ENCODE measurements around the gene WNT2. TPM values are rescaled to one million over a fixed set of nuclear protein-coding genes. Genes with fewer than 3 reads are reported as not detected.

Gene WNT2
- polyA plus RNA-seq, 1 experiment: 24.4 TPM

- H3K27ac ChIP-seq (ENCODE audit: low read depth, low read length): peak overlapping the region; percentile 87
- H3K4me3 ChIP-seq (ENCODE audit: low read depth, low read length): no peak overlapping the region; the same call in 1 of the 2 replicates
- H3K9me3 ChIP-seq (ENCODE audit: control insufficient read depth, insufficient read depth, low read length): no peaks in the 10 kb centered on the region
- TF ChIP-seq, protein P1, sequence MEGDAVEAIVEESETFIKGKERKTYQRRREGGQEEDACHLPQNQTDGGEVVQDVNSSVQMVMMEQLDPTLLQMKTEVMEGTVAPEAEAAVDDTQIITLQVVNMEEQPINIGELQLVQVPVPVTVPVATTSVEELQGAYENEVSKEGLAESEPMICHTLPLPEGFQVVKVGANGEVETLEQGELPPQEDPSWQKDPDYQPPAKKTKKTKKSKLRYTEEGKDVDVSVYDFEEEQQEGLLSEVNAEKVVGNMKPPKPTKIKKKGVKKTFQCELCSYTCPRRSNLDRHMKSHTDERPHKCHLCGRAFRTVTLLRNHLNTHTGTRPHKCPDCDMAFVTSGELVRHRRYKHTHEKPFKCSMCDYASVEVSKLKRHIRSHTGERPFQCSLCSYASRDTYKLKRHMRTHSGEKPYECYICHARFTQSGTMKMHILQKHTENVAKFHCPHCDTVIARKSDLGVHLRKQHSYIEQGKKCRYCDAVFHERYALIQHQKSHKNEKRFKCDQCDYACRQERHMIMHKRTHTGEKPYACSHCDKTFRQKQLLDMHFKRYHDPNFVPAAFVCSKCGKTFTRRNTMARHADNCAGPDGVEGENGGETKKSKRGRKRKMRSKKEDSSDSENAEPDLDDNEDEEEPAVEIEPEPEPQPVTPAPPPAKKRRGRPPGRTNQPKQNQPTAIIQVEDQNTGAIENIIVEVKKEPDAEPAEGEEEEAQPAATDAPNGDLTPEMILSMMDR (IDR thresholded peaks at IDR 0.05; ENCODE audit: low read depth, low read length): no peak
- ChIA-PET CTCF (no interaction called here), POLR2A (interaction anchor here (1.1 kb wide), 1 partner anchor 38 kb away, joined by 3 read pairs; no protein-coding TSS in a partner anchor)
- DNase-seq (ENCODE audit: low read depth, low spot score): peak; percentile 81
- H3K27me3 ChIP-seq (ENCODE audit: control insufficient read depth, insufficient read depth, low read length): no peaks in the 10 kb centered on the region
Observed at GRCh38 chr7:117269417-117269816, 53.4 kb downstream of the WNT2 start.

DNA sequence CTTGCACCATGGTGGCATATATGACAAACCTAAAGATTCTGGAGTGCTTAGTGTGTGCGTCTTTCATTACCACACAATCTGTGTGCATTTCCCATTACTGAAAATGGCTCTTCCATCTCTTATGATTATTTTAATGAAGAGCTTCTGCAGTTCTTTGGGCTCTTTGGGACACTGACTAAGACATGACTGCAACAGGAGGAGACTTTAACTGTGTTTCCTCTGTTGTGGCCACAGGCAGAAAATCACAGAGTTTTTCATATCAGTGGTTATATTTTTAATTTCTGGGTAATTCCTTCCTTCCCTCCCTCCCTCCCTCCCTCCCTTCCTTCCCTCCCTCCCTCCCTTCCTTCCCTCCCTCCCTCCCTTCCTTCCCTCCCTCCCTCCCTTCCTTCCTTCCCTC lies 58.1 kb downstream of the WNT2 start:
- no peaks in the 10 kb centered on the region for H3K27me3 ChIP-seq (ENCODE audit: control insufficient read depth, insufficient read depth, low read length)
- H3K9me3 ChIP-seq (ENCODE audit: control insufficient read depth, insufficient read depth, low read length): no peaks in the 10 kb centered on the region
- CTCF ChIA-PET: interaction anchor here (0.6 to 1.8 kb wide), 2 partner anchors 27 to 52 kb away, joined by 3 to 5 read pairs; no protein-coding TSS in a partner anchor
- POLR2A ChIA-PET: no interaction called here
- TF ChIP-seq, protein P1 (IDR thresholded peaks at IDR 0.05; ENCODE audit: low read depth, low read length): no peak
- DNase-seq (ENCODE audit: low read depth, low spot score): no peak
- H3K27ac ChIP-seq (ENCODE audit: low read depth, low read length): no peak overlapping the region
- H3K4me3 ChIP-seq (ENCODE audit: low read depth, low read length): no peak overlapping the region

DNA sequence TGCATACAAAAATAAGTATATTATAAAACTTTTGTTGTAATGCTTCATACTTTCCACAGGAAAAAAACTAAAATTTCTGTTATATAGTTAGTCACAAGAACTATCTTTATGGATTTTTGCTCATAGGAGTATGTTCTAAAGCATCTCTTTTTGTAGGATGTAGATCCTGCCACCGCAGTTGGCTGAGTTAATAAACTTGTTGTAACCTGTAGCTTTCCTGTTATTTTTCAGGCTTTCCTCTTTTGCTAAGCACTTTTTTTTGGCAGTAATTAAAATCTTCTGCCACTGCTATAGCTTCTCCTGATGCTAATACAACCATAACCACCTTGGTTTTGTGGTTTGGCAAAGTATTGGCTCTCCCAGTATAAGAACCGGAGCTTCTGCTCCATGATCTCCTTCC lies 60.3 kb downstream of the WNT2 start:
- CTCF ChIA-PET: interaction anchor here (0.7 to 1.4 kb wide), 2 partner anchors 11 to 50 kb away, joined by 3 to 6 read pairs; no protein-coding TSS in a partner anchor
- POLR2A ChIA-PET: no interaction called here
- TF ChIP-seq, protein P1 (IDR thresholded peaks at IDR 0.05; ENCODE audit: low read depth, low read length): no peak

DNA sequence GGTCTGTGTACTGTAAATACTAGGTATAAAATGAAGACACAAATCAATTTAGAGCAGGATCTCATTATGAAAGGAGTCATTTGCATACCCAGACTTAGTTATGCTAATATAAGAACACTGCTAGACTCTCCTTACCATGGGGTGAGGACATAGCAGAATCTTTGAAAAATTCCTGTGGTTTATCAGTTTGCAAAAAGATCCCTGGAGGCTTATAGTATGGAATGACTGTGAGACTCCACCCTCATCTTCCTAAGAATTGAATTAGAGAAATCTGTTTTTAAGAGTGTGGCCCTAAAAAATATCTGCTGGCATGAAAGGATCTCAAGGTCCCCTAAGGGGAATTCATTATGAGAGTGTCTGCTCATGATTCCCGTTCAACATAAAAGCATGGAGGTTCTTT lies 63.2 kb downstream of the WNT2 start:
- ChIA-PET CTCF (interaction anchor here (1.1 kb wide), 1 partner anchor 9 kb away, joined by 3 read pairs; no protein-coding TSS in a partner anchor), POLR2A (interaction anchor here (0.7 kb wide), 1 partner anchor 9 kb away, joined by 3 read pairs; no protein-coding TSS in a partner anchor)
- TF ChIP-seq, protein P1 (IDR thresholded peaks at IDR 0.05; ENCODE audit: low read depth, low read length): no peak
- Histone ChIP-seq H3K27ac (ENCODE audit: low read depth, low read length) (no peak overlapping the region), H3K27me3 (ENCODE audit: control insufficient read depth, insufficient read depth, low read length) (no peaks in the 10 kb centered on the region), H3K4me3 (ENCODE audit: low read depth, low read length) (no peak overlapping the region), H3K9me3 (ENCODE audit: control insufficient read depth, insufficient read depth, low read length) (no peaks in the 10 kb centered on the region)
- no peak for DNase-seq (ENCODE audit: low read depth, low spot score)

More for the DNA sequence above, 60.3 kb downstream of the WNT2 start:
- Histone ChIP-seq H3K27ac (ENCODE audit: low read depth, low read length) (no peak overlapping the region), H3K27me3 (ENCODE audit: control insufficient read depth, insufficient read depth, low read length) (no peaks in the 10 kb centered on the region), H3K9me3 (ENCODE audit: control insufficient read depth, insufficient read depth, low read length) (no peaks in the 10 kb centered on the region), H3K4me3 (ENCODE audit: low read depth, low read length) (no peak overlapping the region)
- DNase-seq (ENCODE audit: low read depth, low spot score): no peak

DNA sequence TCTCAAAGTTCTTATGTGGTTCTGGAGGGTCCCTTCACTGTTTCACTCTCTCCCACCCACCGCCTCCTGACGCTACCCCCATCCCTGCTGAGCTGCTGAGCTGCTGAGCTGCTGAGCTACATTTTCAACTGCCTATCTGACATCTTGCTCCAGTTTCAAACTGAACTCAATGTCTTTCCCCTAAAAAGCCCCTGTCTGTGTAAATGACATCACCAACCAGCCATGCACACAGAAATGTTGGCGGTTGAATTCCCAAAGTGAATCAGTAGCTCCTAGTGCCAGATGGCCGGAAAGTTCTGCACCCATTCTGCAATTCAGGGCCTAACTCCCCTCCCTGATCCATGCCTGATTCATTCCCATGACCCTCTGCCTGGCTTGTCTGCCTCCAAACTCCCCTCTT lies 71.2 kb downstream of the WNT2 start:
- no peak overlapping the region for H3K4me3 ChIP-seq (ENCODE audit: low read depth, low read length)
- no peaks in the 10 kb centered on the region for H3K27me3 ChIP-seq (ENCODE audit: control insufficient read depth, insufficient read depth, low read length)
- DNase-seq (ENCODE audit: low read depth, low spot score): no peak
- ChIA-PET CTCF (interaction anchor here (1.2 to 1.4 kb wide), 2 partner anchors 11 to 39 kb away, joined by 3 to 6 read pairs; no protein-coding TSS in a partner anchor), POLR2A (interaction anchor here (1.1 to 1.2 kb wide), 2 partner anchors 22 to 72 kb away, joined by 3 read pairs; partner anchors contain the start of gene WNT2)
- no peaks in the 10 kb centered on the region for H3K9me3 ChIP-seq (ENCODE audit: control insufficient read depth, insufficient read depth, low read length)
- peak overlapping the region; percentile 84 for H3K27ac ChIP-seq (ENCODE audit: low read depth, low read length)
- TF ChIP-seq, protein P1 (IDR thresholded peaks at IDR 0.05; ENCODE audit: low read depth, low read length): no peak
